GM06990 (cell line): Measurements from ENCODE around the gene MEI4.

Experiments
- DNase-seq: peaks from one replicate; pipeline ENCODE4 v3.0.0-alpha.2; 2011; ENCODE audit not compliant: insufficient read length; ENCODE audit errors: extremely low read depth
- H3K27me3 ChIP-seq: replicated peaks from 2 replicates; pipeline ENCODE4 v1.6.0; 2011; ENCODE audit warnings: low read length; ENCODE audit not compliant: control insufficient read depth, insufficient read depth
- H3K36me3 ChIP-seq: 2 replicates; pipeline ENCODE4 v1.5.1; 2011; ENCODE audit warnings: low read length; ENCODE audit not compliant: control insufficient read depth, insufficient read depth
- H3K4me3 ChIP-seq: replicated peaks from 2 replicates; pipeline ENCODE4 v1.5.1; 2011; ENCODE audit warnings: low read depth, mild to moderate bottlenecking, control low read depth, low read length
- TF ChIP-seq, protein P1 (sequence below): IDR thresholded peaks from 2 replicates; pipeline ENCODE4 v1.5.1; 2011; ENCODE audit warnings: low read length, control low read depth, mild to moderate bottlenecking, inconsistent platforms; ENCODE audit not compliant: insufficient read depth, poor library complexity, severe bottlenecking

The MEI4 gene

GRCh38 chr6:77856391-77856790 lies 203.6 kb downstream of the MEI4 start:
- TF ChIP-seq, protein P1, sequence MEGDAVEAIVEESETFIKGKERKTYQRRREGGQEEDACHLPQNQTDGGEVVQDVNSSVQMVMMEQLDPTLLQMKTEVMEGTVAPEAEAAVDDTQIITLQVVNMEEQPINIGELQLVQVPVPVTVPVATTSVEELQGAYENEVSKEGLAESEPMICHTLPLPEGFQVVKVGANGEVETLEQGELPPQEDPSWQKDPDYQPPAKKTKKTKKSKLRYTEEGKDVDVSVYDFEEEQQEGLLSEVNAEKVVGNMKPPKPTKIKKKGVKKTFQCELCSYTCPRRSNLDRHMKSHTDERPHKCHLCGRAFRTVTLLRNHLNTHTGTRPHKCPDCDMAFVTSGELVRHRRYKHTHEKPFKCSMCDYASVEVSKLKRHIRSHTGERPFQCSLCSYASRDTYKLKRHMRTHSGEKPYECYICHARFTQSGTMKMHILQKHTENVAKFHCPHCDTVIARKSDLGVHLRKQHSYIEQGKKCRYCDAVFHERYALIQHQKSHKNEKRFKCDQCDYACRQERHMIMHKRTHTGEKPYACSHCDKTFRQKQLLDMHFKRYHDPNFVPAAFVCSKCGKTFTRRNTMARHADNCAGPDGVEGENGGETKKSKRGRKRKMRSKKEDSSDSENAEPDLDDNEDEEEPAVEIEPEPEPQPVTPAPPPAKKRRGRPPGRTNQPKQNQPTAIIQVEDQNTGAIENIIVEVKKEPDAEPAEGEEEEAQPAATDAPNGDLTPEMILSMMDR: no peak
- H3K4me3 ChIP-seq: no peak overlapping the region
- no peaks in the 10 kb centered on the region for H3K27me3 ChIP-seq
- no peaks in the 10 kb centered on the region for H3K36me3 ChIP-seq
- no peak for DNase-seq

- TF ChIP-seq, protein P1: no peak
- H3K4me3 ChIP-seq: no peak overlapping the region
- no peaks in the 10 kb centered on the region for H3K27me3 ChIP-seq
- no peak for DNase-seq
- no peaks in the 10 kb centered on the region for H3K36me3 ChIP-seq
These were observed 204.6 kb downstream of the MEI4 start for GRCh38 chr6:77857421-77857820.

GRCh38 chr6:77876300-77876699 lies 223.5 kb downstream of the MEI4 start:
- DNase-seq: no peak
- Histone ChIP-seq H3K27me3 (no peaks in the 10 kb centered on the region), H3K4me3 (no peak overlapping the region), H3K36me3 (no peaks in the 10 kb centered on the region)
- TF ChIP-seq, protein P1: no peak

GRCh38 chr6:77879527-77879926 lies 226.7 kb downstream of the MEI4 start:
- TF ChIP-seq, protein P1: no peak
- no peak overlapping the region for H3K4me3 ChIP-seq
- DNase-seq: no peak
- no peaks in the 10 kb centered on the region for H3K36me3 ChIP-seq
- no peaks in the 10 kb centered on the region for H3K27me3 ChIP-seq

DNA sequence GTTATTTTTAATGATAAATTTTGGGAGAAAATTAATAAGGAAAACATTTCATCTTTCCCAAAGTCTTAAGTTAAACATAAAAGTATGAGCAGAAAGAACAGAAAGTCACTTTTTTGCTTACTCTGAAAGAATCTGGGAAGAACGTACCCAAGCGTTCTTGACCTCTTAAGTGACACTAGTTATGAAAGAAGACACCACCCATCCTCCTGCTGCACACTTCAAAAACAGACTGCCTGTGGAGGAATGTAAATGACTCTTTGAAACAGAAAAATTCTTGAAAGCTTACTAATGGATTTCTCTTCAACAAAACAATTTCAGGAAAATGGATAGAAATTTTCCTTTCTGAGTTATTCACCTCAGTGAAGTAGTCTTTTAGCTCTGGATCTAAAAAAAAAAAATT lies 227.7 kb downstream of the MEI4 start:
- no peaks in the 10 kb centered on the region for H3K27me3 ChIP-seq
- TF ChIP-seq, protein P1: no peak
- no peak for DNase-seq
- H3K4me3 ChIP-seq: no peak overlapping the region
- H3K36me3 ChIP-seq: no peaks in the 10 kb centered on the region

DNA sequence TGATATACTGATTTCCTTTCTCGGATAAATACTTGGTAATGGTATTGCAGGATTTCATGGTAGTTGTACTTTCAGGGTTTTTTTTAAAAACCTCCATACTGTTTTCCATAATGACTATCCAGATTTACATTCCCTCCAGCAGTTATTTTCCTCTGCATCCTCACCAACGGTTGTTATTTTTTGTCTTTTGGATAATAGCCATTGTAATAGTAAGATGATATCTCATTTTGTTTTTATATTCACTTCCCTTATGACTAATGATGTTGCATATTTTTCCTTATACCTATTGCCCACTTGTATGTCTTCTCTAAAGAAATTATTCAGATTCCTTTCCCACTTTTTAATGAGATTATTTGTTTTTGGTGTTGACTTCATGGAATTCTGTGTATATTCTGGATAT lies 231.0 kb downstream of the MEI4 start:
- TF ChIP-seq, protein P1: no peak
- H3K36me3 ChIP-seq: no peaks in the 10 kb centered on the region
- H3K27me3 ChIP-seq: no peaks in the 10 kb centered on the region
- DNase-seq: no peak
- no peak overlapping the region for H3K4me3 ChIP-seq
